Neural cell (in vitro differentiated cells): ENCODE results near the gene WDR38. TPM values are rescaled to one million over a fixed set of nuclear protein-coding genes. Genes with fewer than 3 reads are reported as not detected.

ENCODE experiments used
- H2AFZ ChIP-seq: fragments of 200-600, 300-800 bp; sonication (generic), shearing (Covaris generic); 2 replicates; pipeline ENCODE4 v1.6.0; 2014; ENCODE audit warnings: low read depth, mild to moderate bottlenecking, antibody characterized with exemption, low read length, moderate library complexity
- H3F3A ChIP-seq: fragments of 200-600 bp; shearing (Covaris generic); 2 replicates; pipeline ENCODE4 v1.6.1; 2016; ENCODE audit warnings: mild to moderate bottlenecking, moderate library complexity, mixed read lengths, antibody characterized with exemption, low read length; ENCODE audit not compliant: insufficient read depth, poor library complexity, severe bottlenecking
- H3K27ac ChIP-seq: fragments of 200-600, 300-800 bp; sonication (generic), shearing (Covaris generic); 2 replicates; pipeline ENCODE4 v1.5.1; 2014; ENCODE audit warnings: mild to moderate bottlenecking, low read length, moderate library complexity
- H3K27me3 ChIP-seq: fragments of 300-800, 200-600 bp; sonication (generic), shearing (Covaris generic); 2 replicates; pipeline ENCODE4 v1.6.0; 2014; ENCODE audit warnings: mild to moderate bottlenecking, low read depth, low read length, moderate library complexity; ENCODE audit not compliant: insufficient read depth
- H3K36me3 ChIP-seq: fragments of 300-800, 200-600 bp; sonication (generic), shearing (Covaris generic); 2 replicates; pipeline ENCODE4 v1.5.1; 2014; ENCODE audit warnings: mild to moderate bottlenecking, antibody characterized with exemption, low read length, moderate library complexity; ENCODE audit not compliant: insufficient read depth
- H3K4me2 ChIP-seq: fragments of 300-800, 200-600 bp; sonication (generic), shearing (Covaris generic); 2 replicates; pipeline ENCODE4 v1.6.0; 2014; ENCODE audit warnings: mild to moderate bottlenecking, low read length
- H3K4me3 ChIP-seq: fragments of 300-800, 200-600 bp; sonication (generic), shearing (Covaris generic); 2 replicates; pipeline ENCODE4 v1.5.1; 2014; ENCODE audit warnings: mild to moderate bottlenecking, low read length, moderate library complexity
- H3K79me2 ChIP-seq: fragments of 200-600 bp; shearing (Covaris generic); replicated peaks from 2 replicates; pipeline ENCODE4 v1.6.0; 2014; ENCODE audit warnings: mild to moderate bottlenecking, low read length, moderate library complexity; ENCODE audit not compliant: insufficient read depth
- H3K9ac ChIP-seq: fragments of 300-800, 200-600 bp; sonication (generic), shearing (Covaris generic); 2 replicates; pipeline ENCODE4 v1.6.1; 2016; ENCODE audit warnings: mild to moderate bottlenecking, low read length, mixed read lengths
- H3K9me2 ChIP-seq: fragments of 200-600 bp; shearing (Covaris generic); 2 replicates; pipeline ENCODE4 v1.6.1; 2016; ENCODE audit warnings: mild to moderate bottlenecking, low read length, mixed read lengths; ENCODE audit not compliant: insufficient read depth
- H3K9me3 ChIP-seq: fragments of 200-600, 300-800 bp; sonication (generic), shearing (Covaris generic); 2 replicates; pipeline ENCODE4 v1.6.1; 2016; ENCODE audit warnings: mild to moderate bottlenecking, mixed run types, low read length, moderate library complexity, mixed read lengths
- H4K20me1 ChIP-seq: fragments of 200-600 bp; shearing (Covaris generic); 2 replicates; pipeline ENCODE4 v1.6.1; 2016; ENCODE audit warnings: mild to moderate bottlenecking, mixed run types; ENCODE audit not compliant: insufficient read depth
- CTCF ChIP-seq: fragments of 450-650 bp; IDR thresholded peaks from 2 replicates; pipeline ENCODE4 v1.5.1; 2014; ENCODE audit warnings: antibody characterized with exemption, mild to moderate bottlenecking, moderate library complexity; ENCODE audit not compliant: poor library complexity, severe bottlenecking
- EP300 ChIP-seq: fragments of 450-650 bp; conservative IDR thresholded peaks from 2 replicates; pipeline ENCODE4 v1.6.1; 2014; ENCODE audit warnings: antibody characterized with exemption, mild to moderate bottlenecking, moderate library complexity; ENCODE audit not compliant: poor library complexity, severe bottlenecking
- EZH2 ChIP-seq: fragments of 200-600, 300-800 bp; shearing (Covaris generic), sonication (generic); IDR thresholded peaks from 2 replicates; pipeline ENCODE4 v1.6.1; 2014; ENCODE audit warnings: antibody characterized with exemption, low read length, borderline replicate concordance, mild to moderate bottlenecking; ENCODE audit not compliant: insufficient read depth, poor library complexity, severe bottlenecking
- MXI1 ChIP-seq: fragments of 450-650 bp; conservative IDR thresholded peaks from 2 replicates; pipeline ENCODE4 v1.6.1; 2014; ENCODE audit warnings: antibody characterized with exemption, mild to moderate bottlenecking; ENCODE audit not compliant: poor library complexity, severe bottlenecking
- POLR2AphosphoS5 ChIP-seq: IDR thresholded peaks from 2 replicates; pipeline ENCODE4 v1.6.1; 2012
- RAD21 ChIP-seq: fragments of 450-650 bp; conservative IDR thresholded peaks from 2 replicates; pipeline ENCODE4 v1.6.1; 2014; ENCODE audit warnings: antibody characterized with exemption, mild to moderate bottlenecking, moderate library complexity
- REST ChIP-seq: IDR thresholded peaks from 2 replicates; pipeline ENCODE4 v1.6.1; 2012; ENCODE audit warnings: borderline replicate concordance
- SMC3 ChIP-seq: fragments of 450-650 bp; conservative IDR thresholded peaks from 2 replicates; pipeline ENCODE4 v1.6.1; 2014; ENCODE audit warnings: antibody characterized with exemption, mild to moderate bottlenecking, moderate library complexity; ENCODE audit not compliant: poor library complexity
- TAF1 ChIP-seq: IDR thresholded peaks from 2 replicates; pipeline ENCODE4 v1.6.1; 2012; ENCODE audit warnings: low read depth
- polyA plus RNA-seq: library from polyadenylated mRNA; depleted of rRNA; stranded (reverse); fragments of >200 nt; gene quantifications from 2 replicates; pipeline ENCODE4 v1.2.3, GENCODE V29; 2014

WDR38 gene
- polyA plus RNA-seq, 1 donor from 2014 or later: not detected

GRCh38 chr9:124813041-124813440 is 40.2 kb upstream of the WDR38 start:
- H3K9ac ChIP-seq: no peak overlapping the region
- no peak for TF ChIP-seq CTCF
- TF ChIP-seq MXI1: no peak
- TF ChIP-seq EP300: no peak
- no peak for TF ChIP-seq POLR2AphosphoS5
- no peak for TF ChIP-seq SMC3
- no peak for TF ChIP-seq EZH2
- no peak for TF ChIP-seq TAF1
- no peak for TF ChIP-seq RAD21
- no peak for TF ChIP-seq REST
- H4K20me1 ChIP-seq: no peaks in the 10 kb centered on the region
- H3K27ac ChIP-seq: no peak overlapping the region
- H3K4me2 ChIP-seq: no peak overlapping the region
- no peaks in the 10 kb centered on the region for H3F3A ChIP-seq
- H3K27me3 ChIP-seq: no peaks in the 10 kb centered on the region
- no peaks in the 10 kb centered on the region for H3K9me2 ChIP-seq
- no peaks in the 10 kb centered on the region for H3K9me3 ChIP-seq
- H2AFZ ChIP-seq: no peak overlapping the region
- no peaks in the 10 kb centered on the region for H3K79me2 ChIP-seq
- no peak overlapping the region for H3K4me3 ChIP-seq
- no peaks in the 10 kb centered on the region for H3K36me3 ChIP-seq

GRCh38 chr9:124813501-124814163 is 39.6 kb upstream of the WDR38 start:
- H4K20me1 ChIP-seq: no peaks in the 10 kb centered on the region
- H3K9me3 ChIP-seq: no peaks in the 10 kb centered on the region
- no peaks in the 10 kb centered on the region for H3K36me3 ChIP-seq
- H3K79me2 ChIP-seq: no peaks in the 10 kb centered on the region
- no peak for TF ChIP-seq SMC3
- TF ChIP-seq MXI1: no peak
- no peak for TF ChIP-seq CTCF
- TF ChIP-seq POLR2AphosphoS5: no peak
- no peak for TF ChIP-seq TAF1
- TF ChIP-seq REST: no peak
- H2AFZ ChIP-seq: no peak overlapping the region
- H3K9me2 ChIP-seq: no peaks in the 10 kb centered on the region
- no peaks in the 10 kb centered on the region for H3F3A ChIP-seq
- H3K27ac ChIP-seq: no peak overlapping the region
- no peak overlapping the region for H3K4me2 ChIP-seq
- no peak overlapping the region for H3K4me3 ChIP-seq
- no peak overlapping the region for H3K9ac ChIP-seq
- H3K27me3 ChIP-seq: no peaks in the 10 kb centered on the region
